Measurements from ENCODE around the gene TSGA10.
A peak's percentile ranks its signal among the peaks of the same experiment; 100 is the strongest.

The TSGA10 gene

GRCh38 chr2:99183025-99183424, 28.3 kb upstream of the TSGA10 start:
- FAIRE-seq: no peak
- TF ChIP-seq SPI1 (IDR thresholded peaks at IDR 0.05; ENCODE audit: low read depth, low read length): no peak
- no peak for TF ChIP-seq PAX5 (IDR thresholded peaks at IDR 0.05; ENCODE audit: insufficient read depth, low read length, severe bottlenecking)
- no peak for TF ChIP-seq TAF1 (IDR thresholded peaks at IDR 0.05; ENCODE audit: low read depth, low read length)
- TF ChIP-seq POLR2AphosphoS5 (IDR thresholded peaks at IDR 0.05; ENCODE audit: low read depth, low read length): no peak
- no peak for TF ChIP-seq POU2F2 (IDR thresholded peaks at IDR 0.05; ENCODE audit: low read depth, low read length)
- DNase-seq (ENCODE audit: insufficient read length, low spot score): no peak

GRCh38 chr2:99181624-99182000, 26.9 kb upstream of the TSGA10 start:
- no peak for DNase-seq (ENCODE audit: insufficient read length, low spot score)
- no peak for FAIRE-seq
- no peak for TF ChIP-seq PAX5 (IDR thresholded peaks at IDR 0.05; ENCODE audit: insufficient read depth, low read length, severe bottlenecking)
- TF ChIP-seq POLR2A (IDR thresholded peaks at IDR 0.05; ENCODE audit: low read depth, low read length): no peak
- TF ChIP-seq SPI1 (IDR thresholded peaks at IDR 0.05; ENCODE audit: low read depth, low read length): no peak
- TF ChIP-seq POU2F2 (IDR thresholded peaks at IDR 0.05; ENCODE audit: low read depth, low read length): no peak
- TF ChIP-seq POLR2AphosphoS5 (IDR thresholded peaks at IDR 0.05; ENCODE audit: low read depth, low read length): no peak
- no peak for TF ChIP-seq TAF1 (IDR thresholded peaks at IDR 0.05; ENCODE audit: low read depth, low read length)

- TF ChIP-seq POLR2A (IDR thresholded peaks at IDR 0.05; ENCODE audit: low read depth, low read length): peak; percentile 87
- peak; percentile 81; the same call in 1 of the 2 replicates for TF ChIP-seq POU2F2 (IDR thresholded peaks at IDR 0.05; ENCODE audit: low read depth, low read length)
- TF ChIP-seq TAF1 (IDR thresholded peaks at IDR 0.05; ENCODE audit: low read depth, low read length): peak; percentile 98
- TF ChIP-seq POLR2AphosphoS5 (IDR thresholded peaks at IDR 0.05; ENCODE audit: low read depth, low read length): peak; percentile 90
- 0 out of 2 replicates have a peak, but pooled peaks have one; percentile 18 for TF ChIP-seq SPI1 (IDR thresholded peaks at IDR 0.05; ENCODE audit: low read depth, low read length)
- no peak for TF ChIP-seq PAX5 (IDR thresholded peaks at IDR 0.05; ENCODE audit: insufficient read depth, low read length, severe bottlenecking)
- FAIRE-seq (peak; percentile 90), DNase-seq (ENCODE audit: insufficient read length, low spot score) (peak; percentile 65)
These were observed 26.2 kb upstream of the TSGA10 start, which contains the start of the genes MITD1 and MRPL30 for GRCh38 chr2:99180755-99181623. Gene MITD1, minus strand, starts transcription at chr2:99181058. Its CDS starts 77 bp downstream, at chr2:99180981. Gene MRPL30, plus strand, starts transcription at chr2:99181184. Its CDS starts 5,020 bp downstream, at chr2:99186204.

- no peak for TF ChIP-seq POLR2AphosphoS5 (IDR thresholded peaks at IDR 0.05; ENCODE audit: low read depth, low read length)
- TF ChIP-seq POU2F2 (IDR thresholded peaks at IDR 0.05; ENCODE audit: low read depth, low read length): no peak
- TF ChIP-seq SPI1 (IDR thresholded peaks at IDR 0.05; ENCODE audit: low read depth, low read length): no peak
- no peak for TF ChIP-seq TAF1 (IDR thresholded peaks at IDR 0.05; ENCODE audit: low read depth, low read length)
- TF ChIP-seq PAX5 (IDR thresholded peaks at IDR 0.05; ENCODE audit: insufficient read depth, low read length, severe bottlenecking): no peak
- no peak for TF ChIP-seq POLR2A (IDR thresholded peaks at IDR 0.05; ENCODE audit: low read depth, low read length)
- FAIRE-seq (no peak), DNase-seq (ENCODE audit: insufficient read length, low spot score) (no peak)
These were observed 16.8 kb upstream of the TSGA10 start for GRCh38 chr2:99171377-99172140.

GRCh38 chr2:99169534-99169933, 14.8 kb upstream of the TSGA10 start:
- peak; percentile 39; the same call in 1 of the 2 replicates for TF ChIP-seq SPI1 (IDR thresholded peaks at IDR 0.05; ENCODE audit: low read depth, low read length)
- no peak for TF ChIP-seq POU2F2 (IDR thresholded peaks at IDR 0.05; ENCODE audit: low read depth, low read length)
- DNase-seq (ENCODE audit: insufficient read length, low spot score): no peak
- no peak for FAIRE-seq

GRCh38 chr2:99166218-99166617, 11.5 kb upstream of the TSGA10 start:
- DNase-seq (ENCODE audit: insufficient read length, low spot score) (no peak), FAIRE-seq (no peak)
- TF ChIP-seq POU2F2 (IDR thresholded peaks at IDR 0.05; ENCODE audit: low read depth, low read length): no peak
- TF ChIP-seq PAX5 (IDR thresholded peaks at IDR 0.05; ENCODE audit: insufficient read depth, low read length, severe bottlenecking): no peak
- TF ChIP-seq SPI1 (IDR thresholded peaks at IDR 0.05; ENCODE audit: low read depth, low read length): no peak
- TF ChIP-seq POLR2AphosphoS5 (IDR thresholded peaks at IDR 0.05; ENCODE audit: low read depth, low read length): no peak
- no peak for TF ChIP-seq POLR2A (IDR thresholded peaks at IDR 0.05; ENCODE audit: low read depth, low read length)
- TF ChIP-seq TAF1 (IDR thresholded peaks at IDR 0.05; ENCODE audit: low read depth, low read length): no peak

- no peak for DNase-seq (ENCODE audit: insufficient read length, low spot score)
- no peak for FAIRE-seq
- TF ChIP-seq POLR2AphosphoS5 (IDR thresholded peaks at IDR 0.05; ENCODE audit: low read depth, low read length): no peak
- TF ChIP-seq TAF1 (IDR thresholded peaks at IDR 0.05; ENCODE audit: low read depth, low read length): no peak
These were observed 4.9 kb upstream of the TSGA10 start for GRCh38 chr2:99159594-99159993.

- FAIRE-seq (no peak), DNase-seq (ENCODE audit: insufficient read length, low spot score) (no peak)
- TF ChIP-seq POU2F2 (IDR thresholded peaks at IDR 0.05; ENCODE audit: low read depth, low read length): no peak
- TF ChIP-seq POLR2AphosphoS5 (IDR thresholded peaks at IDR 0.05; ENCODE audit: low read depth, low read length): no peak
- TF ChIP-seq TAF1 (IDR thresholded peaks at IDR 0.05; ENCODE audit: low read depth, low read length): no peak
- TF ChIP-seq SPI1 (IDR thresholded peaks at IDR 0.05; ENCODE audit: low read depth, low read length): no peak
- no peak for TF ChIP-seq POLR2A (IDR thresholded peaks at IDR 0.05; ENCODE audit: low read depth, low read length)
- no peak for TF ChIP-seq PAX5 (IDR thresholded peaks at IDR 0.05; ENCODE audit: insufficient read depth, low read length, severe bottlenecking)
These were observed 3.9 kb upstream of the TSGA10 start for GRCh38 chr2:99158599-99158998.

- FAIRE-seq: no peak
- no peak for DNase-seq (ENCODE audit: insufficient read length, low spot score)
These were observed 2.1 kb upstream of the TSGA10 start for GRCh38 chr2:99156891-99157290.

More at GRCh38 chr2:99156891-99157290, 2.1 kb upstream of the TSGA10 start:
- TF ChIP-seq SPI1 (IDR thresholded peaks at IDR 0.05; ENCODE audit: low read depth, low read length) (peak; percentile 70), POLR2AphosphoS5 (IDR thresholded peaks at IDR 0.05; ENCODE audit: low read depth, low read length) (no peak)

All from GM12891 (cell line).